Endodermal cell (in vitro differentiated cells): ENCODE data around the gene C1QC. TPM values are rescaled to one million over a fixed set of nuclear protein-coding genes. Genes with fewer than 3 reads are reported as not detected.

Experiments used
- DNase-seq: peaks from one replicate; pipeline ENCODE4 v3.0.0-alpha.2; 2017
- H3K27ac ChIP-seq: 2 replicates; pipeline ENCODE4 v1.5.1; 2013; ENCODE audit warnings: mild to moderate bottlenecking, low read depth, low read length, moderate library complexity
- H3K27me3 ChIP-seq: 2 replicates; pipeline ENCODE4 v1.6.1; 2013; ENCODE audit warnings: mild to moderate bottlenecking, low read length, moderate library complexity; ENCODE audit not compliant: insufficient read depth, control insufficient read depth, poor library complexity, severe bottlenecking
- H3K36me3 ChIP-seq: 2 replicates; pipeline ENCODE4 v1.7.0; 2013; ENCODE audit warnings: mild to moderate bottlenecking, low read length, moderate library complexity; ENCODE audit not compliant: control insufficient read depth, insufficient read depth
- H3K4me1 ChIP-seq: one replicate; pipeline ENCODE4 v1.7.0; 2013; ENCODE audit warnings: low read length; ENCODE audit not compliant: control insufficient read depth, insufficient read depth
- H3K4me3 ChIP-seq: 2 replicates; pipeline ENCODE4 v1.5.1; 2013; ENCODE audit warnings: mild to moderate bottlenecking, low read length, moderate library complexity
- H3K9ac ChIP-seq: 2 replicates; pipeline ENCODE4 v1.6.1; 2013; ENCODE audit warnings: mild to moderate bottlenecking, low read length, moderate library complexity; ENCODE audit not compliant: poor library complexity, severe bottlenecking; ENCODE audit errors: extremely low read depth
- H3K9me3 ChIP-seq: 2 replicates; pipeline ENCODE4 v1.6.1; 2013; ENCODE audit warnings: mild to moderate bottlenecking, low read length, moderate library complexity; ENCODE audit not compliant: control insufficient read depth
- H3K27ac Mint-ChIP-seq: 2 replicates; pipeline ENCODE4 v1.8.0; 2020; ENCODE audit warnings: mixed read lengths
- H3K27me3 Mint-ChIP-seq: 2 replicates; pipeline ENCODE4 v1.8.0; 2021; ENCODE audit warnings: mild to moderate bottlenecking, mixed read lengths; ENCODE audit not compliant: insufficient read depth
- H3K36me3 Mint-ChIP-seq: 2 replicates; pipeline ENCODE4 v1.8.0; 2020; ENCODE audit warnings: low read depth, mixed read lengths
- H3K4me1 Mint-ChIP-seq: 2 replicates; pipeline ENCODE4 v1.8.0; 2020; ENCODE audit warnings: mixed read lengths
- H3K4me3 Mint-ChIP-seq: 2 replicates; pipeline ENCODE4 v1.8.0; 2020; ENCODE audit warnings: mild to moderate bottlenecking, moderate library complexity, mixed read lengths
- H3K9me3 Mint-ChIP-seq: 2 replicates; pipeline ENCODE4 v1.8.0; 2020; ENCODE audit warnings: mild to moderate bottlenecking, mixed read lengths
- CTCF ChIP-seq: fragments of 200-600 bp; sonication (generic); conservative IDR thresholded peaks from 2 replicates; pipeline ENCODE4 v1.5.0; 2021; ENCODE audit warnings: antibody characterized with exemption, mild to moderate bottlenecking
- WGBS, 2 experiments: methylation state at CpG; one replicate each; pipeline versions ENCODE4 v1.1.5 to v1.1.7; 2013; ENCODE audit warnings: missing lambda C conversion rate in 2 of 2, mixed read lengths in 1 of 2; ENCODE audit not compliant: insufficient coverage in 1 of 2, insufficient read length in 1 of 2; 5-methylcytosine and 5-hydroxymethylcytosine counted together
- total RNA-seq, 2 donors: library from RNA; stranded (reverse); fragmentation: NEBNext Ultra II Directional in 1 of 2; extraction: Animal tissue kit (Norgen Biotek cat#: 25700) in 1 of 2; gene quantifications; 2 replicates in 1 of 2; 3 replicates in 1 of 2; pipeline ENCODE4 v1.2.1, GENCODE V29; 2021

Gene C1QC
- total RNA-seq, 2 donors from 2014 or later, result not detected

- H3K4me1 Mint-ChIP-seq, result no peaks in the 10 kb centered on the region
- Histone ChIP-seq H3K27ac (no peak overlapping the region), H3K4me1 (no peaks in the 10 kb centered on the region), H3K27me3 (no peaks in the 10 kb centered on the region), H3K4me3 (no peak overlapping the region), H3K36me3 (no peaks in the 10 kb centered on the region), H3K9ac (no peak overlapping the region), H3K9me3 (no peaks in the 10 kb centered on the region)
- 91 to 96% methylated on average over 5 to 7 of the region's 7 CpGs for WGBS, 2 experiments
- H3K36me3 Mint-ChIP-seq, result no peaks in the 10 kb centered on the region
- DNase-seq, result no peak
- no peaks in the 10 kb centered on the region for H3K9me3 Mint-ChIP-seq
- TF ChIP-seq CTCF, result no peak
- no peak overlapping the region for H3K27ac Mint-ChIP-seq
- H3K4me3 Mint-ChIP-seq, result no peak overlapping the region
- peaks cover 3% of the 10 kb centered on the region for H3K27me3 Mint-ChIP-seq
These were observed 24.2 kb upstream of the C1QC start for GRCh38 chr1:22619252-22619651.

GRCh38 chr1:22619798-22620197, 23.6 kb upstream of the C1QC start:
- DNase-seq, result no peak
- no peak overlapping the region for H3K4me3 Mint-ChIP-seq
- no peaks in the 10 kb centered on the region for H3K4me1 ChIP-seq
- no peak overlapping the region for H3K4me3 ChIP-seq
- no peaks in the 10 kb centered on the region for H3K4me1 Mint-ChIP-seq
- no peaks in the 10 kb centered on the region for H3K9me3 Mint-ChIP-seq
- H3K27me3 Mint-ChIP-seq, result peaks cover 3% of the 10 kb centered on the region
- no peaks in the 10 kb centered on the region for H3K27me3 ChIP-seq
- no peak for TF ChIP-seq CTCF
- H3K36me3 Mint-ChIP-seq, result no peaks in the 10 kb centered on the region
- H3K27ac Mint-ChIP-seq, result no peak overlapping the region
- no peaks in the 10 kb centered on the region for H3K36me3 ChIP-seq
- 81 to 85% methylated on average over 5 to 12 of the region's 12 CpGs for WGBS, 2 experiments
- H3K9me3 ChIP-seq, result no peaks in the 10 kb centered on the region
- no peak overlapping the region for H3K27ac ChIP-seq
- H3K9ac ChIP-seq, result no peak overlapping the region

DNA sequence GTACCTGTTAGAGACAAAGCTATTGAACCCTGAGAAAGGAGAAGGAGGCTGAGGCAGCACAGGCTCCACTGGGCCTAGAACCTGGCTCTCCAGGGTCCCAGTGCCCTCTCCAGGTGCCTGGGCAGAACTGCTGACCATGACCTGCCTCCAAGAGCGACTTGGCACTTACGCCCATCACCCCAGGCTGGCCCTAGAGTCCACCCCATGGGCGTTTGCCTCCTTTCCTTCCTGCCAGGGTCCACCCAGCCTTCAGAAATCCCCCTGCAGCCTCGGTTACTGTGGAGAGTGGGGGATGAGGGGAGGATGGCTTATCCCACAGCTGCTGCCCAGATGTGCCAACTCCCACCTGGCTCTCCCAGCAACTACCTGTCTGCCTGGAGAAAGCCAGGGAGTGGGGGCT, 21.7 kb upstream of the C1QC start:
- no peaks in the 10 kb centered on the region for H3K27me3 ChIP-seq
- 73% methylated on average over 4 of the region's 4 CpGs; no CpG with 5 or more reads in 1 of the 2 experiments for WGBS, 2 experiments

More for the DNA sequence above, 21.7 kb upstream of the C1QC start:
- no peaks in the 10 kb centered on the region for H3K9me3 Mint-ChIP-seq
- no peak overlapping the region for H3K4me3 ChIP-seq
- no peak overlapping the region for H3K9ac ChIP-seq
- DNase-seq, result no peak
- H3K4me3 Mint-ChIP-seq, result no peak overlapping the region
- H3K27me3 Mint-ChIP-seq, result peaks cover 3% of the 10 kb centered on the region
- no peaks in the 10 kb centered on the region for H3K9me3 ChIP-seq
- H3K36me3 Mint-ChIP-seq, result no peaks in the 10 kb centered on the region
- TF ChIP-seq CTCF, result no peak
- H3K4me1 Mint-ChIP-seq, result peaks cover 11% of the 10 kb centered on the region
- peaks cover 4% of the 10 kb centered on the region for H3K4me1 ChIP-seq
- no peaks in the 10 kb centered on the region for H3K36me3 ChIP-seq
- H3K27ac Mint-ChIP-seq, result no peak overlapping the region
- no peak overlapping the region for H3K27ac ChIP-seq
